GM23338 (cell line): ENCODE measurements around the gene KREMEN2.

Experiments used
- CREB1 ChIP-seq: fragments of 250-450 bp; sonication (Bioruptor Pico); IDR thresholded peaks from 2 replicates; pipeline ENCODE4 v1.5.0; 2020; ENCODE audit warnings: low read depth, mild to moderate bottlenecking, moderate library complexity
- CTCF ChIP-seq, 2 experiments: fragments of 200-600 bp in 1 of 2; sonication (generic) in 1 of 2; conservative IDR thresholded peaks; 2 replicates each; pipeline versions ENCODE4 v1.5.1 to v1.6.1; 2016 to 2017; ENCODE audit warnings: antibody characterized with exemption in 2 of 2, low read depth in 2 of 2, mild to moderate bottlenecking in 2 of 2, moderate library complexity in 1 of 2
- ETS1 ChIP-seq: IDR thresholded peaks from 2 replicates; pipeline ENCODE4 v1.6.1; 2016; ENCODE audit warnings: antibody characterized with exemption
- EZH2 ChIP-seq: fragments of 200-600 bp; sonication (generic); IDR thresholded peaks from one replicate; pipeline ENCODE4 v1.8.0; 2017; ENCODE audit warnings: antibody characterized with exemption, mild to moderate bottlenecking, low read depth; ENCODE audit not compliant: unreplicated experiment
- EZH2phosphoT487 ChIP-seq: fragments of 200-600 bp; sonication (generic); IDR thresholded peaks from one replicate; pipeline ENCODE4 v1.8.1; 2018; ENCODE audit warnings: antibody characterized with exemption; ENCODE audit not compliant: unreplicated experiment
- JUNB ChIP-seq: IDR thresholded peaks from one replicate; pipeline ENCODE4 v1.6.1; 2016; ENCODE audit warnings: antibody characterized with exemption; ENCODE audit not compliant: unreplicated experiment
- NANOG ChIP-seq: IDR thresholded peaks from 2 replicates; pipeline ENCODE4 v1.6.1; 2016; ENCODE audit warnings: antibody characterized with exemption, borderline replicate concordance
- POLR2AphosphoS5 ChIP-seq: IDR thresholded peaks from 2 replicates; pipeline ENCODE4 v1.6.1; 2016; ENCODE audit warnings: antibody characterized with exemption, low read depth
- REST ChIP-seq: IDR thresholded peaks from one replicate; pipeline ENCODE4 v1.6.1; 2018; ENCODE audit warnings: antibody characterized with exemption; ENCODE audit not compliant: unreplicated experiment
- STAT1 ChIP-seq: IDR thresholded peaks from one replicate; pipeline ENCODE4 v1.6.1; 2016; ENCODE audit warnings: antibody characterized with exemption; ENCODE audit not compliant: unreplicated experiment
- ZNF114 ChIP-seq: fragments of 250-450 bp; sonication (Bioruptor Pico); IDR thresholded peaks from 2 replicates; pipeline ENCODE4 v1.5.0; 2020; ENCODE audit warnings: mild to moderate bottlenecking, moderate library complexity
- ZNF331 ChIP-seq: fragments of 250-450 bp; sonication (Bioruptor Pico); IDR thresholded peaks from 2 replicates; pipeline ENCODE4 v1.5.0; 2020; ENCODE audit warnings: low read depth, mild to moderate bottlenecking, moderate library complexity

- TF ChIP-seq CTCF (conservative IDR thresholded peaks at IDR 0.05; ENCODE audit: low read depth in 2 of 2) = no peak
- no peak for TF ChIP-seq POLR2AphosphoS5
- no peak for TF ChIP-seq ZNF331
- no peak for TF ChIP-seq REST
- no peak for TF ChIP-seq EZH2phosphoT487
- TF ChIP-seq EZH2 = no peak
- no peak for TF ChIP-seq JUNB
- TF ChIP-seq ZNF114 (CRISPR knock-in tag) = no peak
- no peak for TF ChIP-seq CREB1 (CRISPR knock-in tag)
- no peak for TF ChIP-seq STAT1
- no peak for TF ChIP-seq ETS1
- no peak for TF ChIP-seq NANOG
Measured at GRCh38 chr16:2971985-2972784, 8.1 kb downstream of the KREMEN2 start.
